COLO668 (cell line): ENCODE measurements around the gene FAM32A.
"Not testable (repeated sequence)": the region's sequence is repeated elsewhere in the genome, so short reads cannot be mapped to it uniquely, and the experiment has no call there.

Experiments used
- DNase-seq: peaks from one replicate; lab custom pipeline; 2025; ENCODE audit not compliant: unreplicated experiment; lab: John Stamatoyannopoulos, UW

Gene FAM32A

DNA sequence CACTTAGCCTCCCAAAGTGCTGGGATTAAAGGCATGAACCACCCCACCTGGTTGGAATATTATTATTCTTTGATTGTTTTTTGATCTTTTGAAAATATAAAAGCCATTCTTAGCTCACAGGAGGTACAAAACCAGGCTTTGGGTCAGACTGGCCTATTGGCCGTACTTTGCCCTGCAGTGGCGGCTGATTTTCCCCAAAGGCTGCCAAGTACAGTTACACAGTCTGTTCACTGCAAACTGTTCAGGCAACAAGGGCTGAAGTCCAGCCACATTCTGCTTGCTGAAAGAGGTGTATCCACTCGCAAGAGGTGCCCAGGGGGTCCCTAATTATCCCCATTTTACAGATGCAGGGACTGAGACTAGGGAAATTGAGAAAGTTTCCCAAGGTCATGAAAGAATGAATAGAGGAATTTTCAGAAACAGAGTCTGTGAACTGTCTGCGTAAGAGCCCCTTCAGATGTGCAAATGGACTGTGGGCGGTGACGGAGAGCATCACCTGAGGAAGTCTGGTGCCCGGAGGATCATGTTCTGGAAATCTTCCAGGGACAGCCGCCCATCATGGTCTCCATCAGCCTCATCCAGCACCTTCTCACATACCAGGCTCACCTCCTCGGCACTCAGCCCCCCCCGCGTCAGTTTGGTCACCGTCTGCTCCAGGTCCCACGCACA is 20.9 kb upstream of the FAM32A start:
- DNase-seq, result no peak

DNA sequence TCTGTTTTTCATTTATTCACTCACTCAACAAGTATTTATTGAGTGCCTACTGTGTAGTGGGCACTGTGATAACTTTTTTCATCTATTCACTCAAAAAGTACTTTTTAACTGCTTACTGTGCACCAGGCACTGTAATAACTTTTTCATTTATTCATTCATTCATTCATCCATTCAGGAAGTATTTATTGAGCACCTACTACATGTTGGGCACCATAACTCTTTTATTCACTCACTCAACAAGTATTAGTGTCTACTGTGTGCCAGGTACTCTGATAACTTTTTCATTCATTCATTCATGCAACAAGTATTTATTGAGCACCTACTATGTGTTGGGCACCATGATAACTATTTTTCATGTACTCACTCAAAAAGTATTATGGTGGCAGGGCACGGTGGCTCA is 18.8 kb upstream of the FAM32A start:
- no peak for DNase-seq

DNA sequence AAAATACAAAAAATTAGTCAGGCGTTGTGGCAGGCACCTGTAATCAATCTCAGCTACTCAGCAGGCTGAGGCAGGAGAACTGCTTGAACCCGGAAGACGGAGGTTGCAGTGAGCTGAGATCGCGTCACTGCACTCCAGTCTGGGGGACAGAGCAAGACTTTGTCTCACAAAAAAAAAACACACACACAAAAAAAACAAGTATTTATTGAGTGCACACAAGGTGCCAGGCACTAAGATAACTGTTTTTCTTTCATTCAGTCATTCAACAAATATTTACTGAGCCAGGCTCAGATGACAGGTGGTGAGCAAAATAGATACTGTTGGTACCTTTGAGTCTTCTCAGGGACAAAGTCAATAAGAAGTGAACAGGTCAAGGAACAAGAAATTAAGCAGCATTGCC is 18.2 kb upstream of the FAM32A start:
- no peak for DNase-seq

GRCh38 chr19:16168465-16169081 is 16.6 kb upstream of the FAM32A start:
- DNase-seq, result no peak

DNA sequence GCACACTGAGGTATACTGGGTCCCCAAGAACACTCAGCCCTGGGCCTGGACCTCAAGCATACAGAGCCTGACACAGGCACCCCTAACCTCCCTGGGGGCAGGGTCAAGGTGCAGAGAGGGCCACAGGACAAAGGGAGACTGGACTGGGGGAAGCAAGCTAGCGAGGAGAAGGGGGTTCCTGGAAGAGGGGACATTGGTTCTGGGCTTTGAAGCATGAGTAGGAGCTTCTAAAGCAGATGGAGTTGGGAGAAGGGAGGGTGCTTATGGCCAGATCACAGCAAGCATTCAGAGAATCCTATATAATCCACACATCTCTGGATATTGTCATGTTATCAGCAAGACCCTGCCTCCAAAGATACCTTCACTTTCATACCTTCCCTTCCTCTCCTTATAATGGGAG is 15.1 kb upstream of the FAM32A start:
- no peak for DNase-seq

DNA sequence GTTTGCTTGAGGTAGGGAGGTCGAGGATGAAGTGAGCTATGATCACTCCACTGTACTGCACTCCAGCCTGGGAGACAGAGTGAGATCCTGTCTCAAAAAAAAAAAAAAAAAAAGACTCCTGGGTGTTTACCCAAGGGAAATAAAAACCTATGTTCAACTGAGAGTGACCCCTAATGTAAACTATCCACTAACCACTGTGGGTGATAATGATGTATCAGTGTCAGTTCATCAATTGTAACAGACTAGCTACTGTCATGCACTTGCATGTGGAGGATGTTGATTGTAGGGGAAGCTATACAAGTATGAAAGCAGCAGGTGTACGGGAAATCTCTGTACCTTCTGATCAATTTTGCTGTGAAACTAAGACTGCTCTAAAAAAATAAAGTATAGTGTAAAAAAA is 9.3 kb upstream of the FAM32A start:
- DNase-seq, result no peak

DNA sequence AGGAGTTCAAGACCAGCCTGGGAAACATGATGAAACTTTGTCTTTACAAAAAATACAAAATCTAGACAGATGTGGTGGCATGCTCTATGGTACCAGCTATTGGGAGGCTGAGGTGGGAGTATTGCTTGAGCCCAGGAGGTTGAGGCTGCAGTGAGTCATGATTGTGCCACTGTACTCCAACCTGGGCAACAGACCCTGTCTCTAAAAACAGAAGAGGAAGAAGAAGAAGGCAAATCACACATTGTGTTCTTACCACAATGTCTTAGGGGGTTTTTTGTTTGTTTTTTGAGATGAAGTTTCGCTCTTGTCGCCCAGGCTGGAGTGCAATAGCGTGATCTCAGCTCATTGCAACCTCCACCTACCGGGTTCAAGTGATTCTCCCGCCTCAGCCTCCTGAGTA is 6.3 kb upstream of the FAM32A start:
- DNase-seq, result not testable (repeated sequence)

DNA sequence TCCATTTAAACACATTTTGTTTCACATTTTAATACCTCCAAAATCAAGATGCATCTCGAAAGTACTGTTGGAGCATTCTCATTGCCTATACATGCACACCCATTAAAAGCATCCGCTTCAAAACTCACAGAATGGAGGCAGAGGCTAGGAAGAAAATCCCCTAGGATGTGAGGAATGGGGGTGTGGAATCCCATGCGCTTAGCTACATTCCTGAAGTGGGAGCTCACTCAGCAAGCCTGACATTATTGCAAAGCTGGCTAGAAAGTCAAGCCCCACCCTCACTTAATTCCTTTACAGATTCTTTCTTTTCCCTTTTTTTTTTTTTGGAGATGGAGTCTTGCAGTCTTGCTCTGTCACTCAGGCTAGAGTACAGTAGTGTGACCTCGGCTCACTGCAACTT is 4.6 kb upstream of the FAM32A start:
- DNase-seq, result no peak

GRCh38 chr19:16184665-16185122 is 516 bp upstream of the FAM32A start:
- no peak for DNase-seq

- peak; percentile 39 for DNase-seq
Observed at GRCh38 chr19:16185768-16186123, 536 bp downstream of the FAM32A start.

DNA sequence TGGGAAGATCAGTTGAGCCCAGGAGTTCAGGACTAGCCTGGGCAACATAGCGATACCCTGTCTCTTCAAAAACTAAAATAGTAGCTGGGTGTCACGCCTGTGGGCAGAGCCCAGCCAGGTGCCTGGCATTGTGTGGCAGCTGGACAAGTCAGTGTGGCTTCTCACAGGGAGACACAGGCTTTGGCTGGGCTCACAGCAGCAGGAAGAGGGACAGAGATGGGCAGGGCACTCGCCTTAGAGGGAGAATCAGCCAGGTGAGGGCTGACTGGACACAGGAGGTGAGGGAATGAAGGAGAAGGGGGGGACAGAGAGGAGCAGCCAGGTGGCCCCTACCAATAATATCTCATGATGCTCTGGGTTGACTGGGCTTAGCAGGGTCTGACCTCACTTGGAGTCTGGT is 3.3 kb downstream of the FAM32A start:
- DNase-seq, result no peak

DNA sequence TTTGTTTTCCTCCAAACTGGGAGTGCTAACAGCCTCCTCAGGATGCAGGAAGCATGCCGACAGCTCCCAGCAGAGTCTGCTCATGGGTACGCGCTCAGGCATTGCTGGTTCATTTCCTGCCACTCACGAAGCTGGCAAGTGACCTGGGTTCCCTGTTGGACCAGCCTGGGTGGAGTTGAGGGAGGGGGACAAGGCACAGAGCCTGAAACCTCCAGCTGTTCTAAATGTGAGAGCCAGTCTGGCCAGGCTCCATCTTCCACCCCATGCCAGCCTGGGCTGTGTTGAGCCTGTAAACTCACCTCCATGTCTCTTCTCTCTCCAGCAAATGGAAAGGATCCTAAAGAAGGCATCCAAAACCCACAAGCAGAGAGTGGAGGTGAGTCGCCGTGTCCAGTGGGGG is 5.0 kb downstream of the FAM32A start:
- no peak for DNase-seq

DNA sequence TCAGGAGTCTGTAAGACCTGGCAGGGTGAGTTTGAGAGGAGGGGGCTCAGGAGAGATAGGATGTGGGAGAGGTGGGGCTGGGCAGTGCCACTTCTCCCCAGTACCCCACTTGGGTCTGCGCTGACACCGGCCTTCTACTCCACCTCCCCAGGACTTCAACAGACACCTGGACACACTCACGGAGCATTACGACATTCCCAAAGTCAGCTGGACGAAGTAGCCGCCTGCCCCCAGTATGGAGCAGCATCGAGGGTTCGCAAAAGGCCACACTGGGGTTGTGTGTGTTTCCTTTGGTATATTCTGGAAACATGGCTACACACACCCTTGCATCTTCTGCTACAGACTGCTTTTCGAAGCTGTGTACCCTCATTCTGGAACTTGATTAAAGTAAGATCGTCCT is 5.5 kb downstream of the FAM32A start:
- DNase-seq, result no peak

- DNase-seq, result no peak
Observed at GRCh38 chr19:16191216-16191908, 6.2 kb downstream of the FAM32A start.

DNA sequence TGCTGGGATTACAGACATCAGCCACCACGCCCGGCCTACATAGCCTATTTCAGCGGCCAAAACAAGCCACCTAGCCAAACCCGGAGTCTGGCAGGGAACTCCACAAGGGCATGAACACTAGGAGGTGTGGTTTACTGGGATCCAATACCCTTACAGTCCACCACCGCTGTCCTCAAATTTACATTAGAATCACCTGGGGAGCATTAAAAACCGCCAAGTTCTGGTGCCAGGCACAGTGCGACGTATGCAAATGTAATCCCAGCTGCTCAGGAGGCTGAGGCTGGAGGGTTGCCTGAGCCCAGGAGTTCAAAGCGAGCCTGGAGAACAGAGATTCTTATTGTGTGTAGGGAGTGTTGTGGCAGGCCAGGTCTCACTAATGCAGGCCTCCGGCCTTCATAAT is 8.3 kb downstream of the FAM32A start:
- no peak for DNase-seq

GRCh38 chr19:16197188-16197621 is 12.0 kb downstream of the FAM32A start:
- DNase-seq, result no peak

DNA sequence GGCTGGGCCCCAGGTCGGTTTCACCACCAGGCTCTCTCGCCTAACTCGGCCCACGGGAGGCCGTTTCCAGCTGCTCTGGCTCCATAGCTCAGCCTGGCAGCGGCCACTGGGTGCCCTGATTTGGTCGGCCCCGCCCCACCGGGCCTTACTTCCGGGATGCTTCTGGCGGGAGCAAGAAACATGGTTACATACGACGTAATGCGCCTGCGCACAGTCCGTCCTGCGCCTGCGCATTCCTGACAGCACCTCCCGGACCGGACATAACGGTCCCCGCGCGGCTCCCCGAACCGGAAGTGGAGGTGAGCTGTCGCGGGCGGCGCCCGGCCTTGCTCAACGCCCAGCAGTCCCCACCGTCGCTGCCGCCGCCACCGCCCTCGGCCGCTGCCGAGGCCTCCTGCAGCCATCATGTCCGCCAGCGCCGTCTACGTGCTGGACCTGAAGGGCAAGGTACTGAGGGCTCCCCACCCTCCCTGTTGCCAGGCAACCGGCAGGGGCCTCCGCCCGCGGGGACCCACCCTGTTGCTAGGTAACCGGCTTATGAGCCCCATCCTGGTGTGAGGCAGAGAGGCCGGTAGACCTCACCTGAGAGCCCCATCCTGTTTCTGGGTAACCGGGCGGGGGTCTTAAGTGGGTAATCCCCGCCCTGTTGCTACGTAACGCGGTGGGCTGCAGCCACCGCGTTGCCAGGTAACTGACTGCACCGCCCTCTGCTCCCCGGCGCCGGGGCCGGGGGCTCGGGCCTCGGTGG is 12.6 kb downstream of the FAM32A start, which contains the start of gene AP1M1:
AP1M1 (plus strand) TSS at position 290 of the 748 bp plus-strand sequence; CDS start at position 406, 116 bp downstream.
- peak; percentile 98 for DNase-seq

DNA sequence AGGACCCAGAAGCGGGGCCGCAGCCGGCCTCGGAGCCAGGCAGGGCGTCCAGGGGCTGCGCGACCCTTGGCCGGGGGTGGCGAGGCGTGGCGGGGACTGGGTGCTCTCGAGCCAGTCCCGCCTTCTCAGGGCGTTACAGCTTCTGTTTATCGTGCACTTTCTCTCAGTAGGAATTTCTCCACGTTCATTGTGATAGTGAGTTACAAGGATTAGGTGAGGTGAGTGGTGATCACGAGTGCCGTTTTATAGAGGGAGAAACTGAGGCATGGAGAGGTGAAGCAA is 13.1 kb downstream of the FAM32A start:
- no peak for DNase-seq

DNA sequence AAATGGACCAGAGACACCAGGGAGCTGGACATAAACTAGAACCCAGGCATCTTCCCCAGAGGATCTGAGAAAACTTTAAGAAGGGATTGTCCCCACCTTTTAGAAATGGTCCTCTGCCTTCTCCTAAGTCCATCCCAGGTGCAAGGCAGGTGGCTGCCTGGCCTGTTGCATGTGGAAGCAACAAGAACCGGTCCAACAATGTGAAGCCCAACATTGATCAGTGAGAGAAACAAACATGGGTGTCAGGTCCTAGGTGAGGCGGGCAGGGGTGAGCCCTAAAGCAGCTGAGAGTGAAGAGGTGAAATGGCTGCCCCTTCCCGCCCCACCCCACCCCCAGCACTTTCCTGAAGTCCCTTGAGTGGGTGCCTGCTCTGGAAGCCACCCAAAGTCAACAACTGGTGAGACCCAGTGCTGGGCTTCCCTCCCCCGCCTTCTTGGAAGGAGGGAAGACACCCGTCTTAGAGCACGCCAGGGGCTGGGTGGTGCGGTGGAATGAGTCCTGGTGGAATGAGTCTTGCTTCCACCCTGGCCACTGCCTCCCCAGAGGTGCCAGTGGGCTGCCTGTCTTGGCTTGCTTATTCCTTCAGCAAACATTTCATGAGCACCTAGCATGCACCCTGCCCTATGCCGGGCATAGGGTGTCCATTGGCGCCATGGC is 14.2 kb downstream of the FAM32A start:
- DNase-seq, result no peak

DNA sequence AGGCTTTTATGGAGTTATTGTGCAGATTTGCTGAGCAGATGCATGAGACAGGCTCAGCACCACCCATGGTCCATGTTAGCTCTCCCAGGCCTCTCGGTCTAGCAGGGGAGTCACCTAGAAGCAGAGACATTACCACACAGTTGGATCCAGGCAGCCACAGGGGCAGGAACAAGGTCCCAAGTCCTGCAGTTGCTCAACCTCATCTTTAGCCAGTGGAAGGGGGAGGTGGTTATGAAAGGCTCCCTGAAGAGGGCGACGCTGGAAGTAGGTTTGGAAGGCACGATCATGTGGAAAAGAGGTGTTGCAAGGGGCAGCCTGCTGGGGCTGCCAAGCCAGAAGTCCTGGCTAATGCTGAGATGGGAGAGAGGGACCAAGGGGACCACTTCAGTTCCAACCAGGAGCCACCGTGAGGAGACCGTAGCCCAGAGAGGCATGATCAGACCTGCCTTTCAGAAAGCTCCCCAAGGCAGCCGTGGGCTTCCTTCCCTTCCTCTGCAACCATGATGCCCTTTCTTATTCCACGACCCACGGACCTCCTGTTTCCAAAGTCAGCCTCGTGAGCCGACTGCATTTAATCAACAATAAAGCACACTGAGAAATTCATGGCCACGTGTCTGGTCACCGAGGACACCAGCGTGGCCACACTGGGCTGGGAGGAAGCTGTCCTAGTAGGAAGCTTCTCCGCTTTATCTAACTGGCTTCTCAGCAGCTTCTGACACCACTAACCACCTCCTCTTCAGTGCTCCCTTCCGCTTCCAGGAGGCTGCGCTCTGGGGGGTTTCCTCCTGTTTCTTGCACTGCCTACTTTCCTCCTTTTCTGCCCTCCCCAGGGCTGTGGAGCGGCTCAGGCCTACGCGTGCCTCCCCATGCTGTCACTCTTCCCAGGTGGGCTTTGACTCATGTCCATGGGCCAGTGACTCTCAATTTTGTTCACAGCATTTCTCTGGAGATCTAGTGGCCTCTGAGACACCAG is 15.1 kb downstream of the FAM32A start:
- no peak for DNase-seq
